Fibroblast of villous mesenchyme (primary cell): ENCODE results near the gene SEC24B. TPM values are rescaled to one million over a fixed set of nuclear protein-coding genes. Genes with fewer than 3 reads are reported as not detected.

Experiments
- DNase-seq: peaks from one replicate; pipeline ENCODE4 v3.0.0-alpha.2; 2010; ENCODE audit warnings: low read depth
- H3K4me3 ChIP-seq: 2 replicates; pipeline ENCODE4 v1.5.1; 2011; ENCODE audit warnings: low read depth, mild to moderate bottlenecking, low read length
- CTCF ChIP-seq: IDR thresholded peaks from 2 replicates; pipeline ENCODE4 v1.5.1; 2012; ENCODE audit warnings: low read depth, mild to moderate bottlenecking, low read length; ENCODE audit not compliant: insufficient read depth
- total RNA-seq: library from RNA; depleted of rRNA; stranded (reverse); fragments of >200 nt; gene quantifications from 2 replicates; pipeline ENCODE4 v1.2.3, GENCODE V29; 2012

SEC24B gene
- total RNA-seq, 1 donor, result 19.9 TPM

GRCh38 chr4:109429545-109429944 lies 4.1 kb upstream of the SEC24B start:
- no peak overlapping the region for H3K4me3 ChIP-seq
- DNase-seq, result no peak
- no peak for TF ChIP-seq CTCF

- no peak overlapping the region for H3K4me3 ChIP-seq
- no peak for TF ChIP-seq CTCF
- DNase-seq, result no peak
Measured at GRCh38 chr4:109432203-109432602, 1.4 kb upstream of the SEC24B start.

- DNase-seq, result peak; percentile 77
- H3K4me3 ChIP-seq, result peak overlapping the region; percentile 84
- no peak for TF ChIP-seq CTCF
Measured at GRCh38 chr4:109432696-109433095, 919 bp upstream of the SEC24B start.

GRCh38 chr4:109434007-109434971 lies 674 bp downstream of the SEC24B start:
- no peak for TF ChIP-seq CTCF
- H3K4me3 ChIP-seq, result peak overlapping the region; percentile 84

GRCh38 chr4:109435635-109436034 lies 2.0 kb downstream of the SEC24B start:
- no peak for DNase-seq

More at GRCh38 chr4:109434007-109434971, 674 bp downstream of the SEC24B start:
- DNase-seq, result peak; percentile 32

GRCh38 chr4:109436504-109436903 lies 2.9 kb downstream of the SEC24B start:
- H3K4me3 ChIP-seq, result no peak overlapping the region
- no peak for TF ChIP-seq CTCF
- no peak for DNase-seq

More at GRCh38 chr4:109435635-109436034, 2.0 kb downstream of the SEC24B start:
- peak overlapping the region; percentile 84 for H3K4me3 ChIP-seq
- no peak for TF ChIP-seq CTCF

GRCh38 chr4:109440948-109441347 lies 7.3 kb downstream of the SEC24B start:
- no peak for TF ChIP-seq CTCF
- DNase-seq, result peak; percentile 64
- no peak overlapping the region for H3K4me3 ChIP-seq
